ENCODE data around the gene ATG7. TPM values are rescaled to one million over a fixed set of nuclear protein-coding genes. Genes with fewer than 3 reads are reported as not detected.

Gene ATG7
- total RNA-seq, 1 donor from 2014 or later = 53.5 TPM

GRCh38 chr3:11539218-11539617 is 267.0 kb downstream of the ATG7 start:
- Histone ChIP-seq H3K79me2 (ENCODE audit: low read depth) (no peaks in the 10 kb centered on the region), H3K9ac (no peak overlapping the region), H3K36me3 (no peaks in the 10 kb centered on the region), H3K27me3 (no peaks in the 10 kb centered on the region), H4K20me1 (ENCODE audit: low read depth) (no peaks in the 10 kb centered on the region), H3K27ac (no peak overlapping the region), H3K4me1 (peaks cover 9% of the 10 kb centered on the region), H3F3A (ENCODE audit: low read depth) (no peaks in the 10 kb centered on the region), H3K4me2 (no peak overlapping the region), H3K9me3 (ENCODE audit: low read depth) (no peaks in the 10 kb centered on the region), H3K4me3 (no peak overlapping the region), H2AFZ (replicated peaks) (no peak overlapping the region)
- H3K9me3 Mint-ChIP-seq = peaks cover 6% of the 10 kb centered on the region
- no peak for DNase-seq (ENCODE audit: low spot score)
- H3K4me3 Mint-ChIP-seq = no peak overlapping the region
- H3K27me3 Mint-ChIP-seq (ENCODE audit: insufficient read depth, low read depth) = peaks cover 4% of the 10 kb centered on the region
- H3K36me3 Mint-ChIP-seq = peaks cover 10% of the 10 kb centered on the region
- no peak overlapping the region for H3K27ac Mint-ChIP-seq
- TF ChIP-seq EZH2 (IDR thresholded peaks at IDR 0.05) = no peak
- no peak for TF ChIP-seq EZH2phosphoT487 (IDR thresholded peaks at IDR 0.05)
- TF ChIP-seq, protein P1, sequence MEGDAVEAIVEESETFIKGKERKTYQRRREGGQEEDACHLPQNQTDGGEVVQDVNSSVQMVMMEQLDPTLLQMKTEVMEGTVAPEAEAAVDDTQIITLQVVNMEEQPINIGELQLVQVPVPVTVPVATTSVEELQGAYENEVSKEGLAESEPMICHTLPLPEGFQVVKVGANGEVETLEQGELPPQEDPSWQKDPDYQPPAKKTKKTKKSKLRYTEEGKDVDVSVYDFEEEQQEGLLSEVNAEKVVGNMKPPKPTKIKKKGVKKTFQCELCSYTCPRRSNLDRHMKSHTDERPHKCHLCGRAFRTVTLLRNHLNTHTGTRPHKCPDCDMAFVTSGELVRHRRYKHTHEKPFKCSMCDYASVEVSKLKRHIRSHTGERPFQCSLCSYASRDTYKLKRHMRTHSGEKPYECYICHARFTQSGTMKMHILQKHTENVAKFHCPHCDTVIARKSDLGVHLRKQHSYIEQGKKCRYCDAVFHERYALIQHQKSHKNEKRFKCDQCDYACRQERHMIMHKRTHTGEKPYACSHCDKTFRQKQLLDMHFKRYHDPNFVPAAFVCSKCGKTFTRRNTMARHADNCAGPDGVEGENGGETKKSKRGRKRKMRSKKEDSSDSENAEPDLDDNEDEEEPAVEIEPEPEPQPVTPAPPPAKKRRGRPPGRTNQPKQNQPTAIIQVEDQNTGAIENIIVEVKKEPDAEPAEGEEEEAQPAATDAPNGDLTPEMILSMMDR (IDR thresholded peaks at IDR 0.05) = no peak
- peaks cover 31% of the 10 kb centered on the region for H3K4me1 Mint-ChIP-seq

DNA sequence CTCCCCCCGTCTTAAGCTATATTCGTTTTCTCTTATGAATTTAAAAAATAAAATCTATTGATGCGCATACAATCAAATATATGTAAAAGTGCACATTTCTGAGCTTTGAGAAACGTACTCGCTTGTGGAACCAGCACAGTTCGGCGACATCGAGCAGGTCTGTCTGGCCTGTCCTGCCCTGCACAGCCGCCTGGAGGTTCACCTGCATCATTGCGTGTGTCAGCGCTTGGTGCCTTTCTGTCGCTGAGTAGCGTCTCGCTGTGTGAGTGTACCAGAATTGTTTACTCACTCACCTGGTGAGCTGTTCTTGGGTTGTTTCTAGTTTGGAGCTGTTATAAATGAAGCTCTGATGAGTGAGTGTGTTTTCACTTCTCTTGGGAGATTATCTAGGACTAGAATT is 267.5 kb downstream of the ATG7 start:
- no peak for DNase-seq (ENCODE audit: low spot score)
- peaks cover 29% of the 10 kb centered on the region for H3K4me1 Mint-ChIP-seq
- H3K27me3 Mint-ChIP-seq (ENCODE audit: insufficient read depth, low read depth) = peaks cover 4% of the 10 kb centered on the region
- H4K20me1 ChIP-seq (ENCODE audit: low read depth) = no peaks in the 10 kb centered on the region
- H3K4me3 Mint-ChIP-seq = no peak overlapping the region
- no peaks in the 10 kb centered on the region for H3F3A ChIP-seq (ENCODE audit: low read depth)
- TF ChIP-seq EZH2 (IDR thresholded peaks at IDR 0.05) = no peak
- TF ChIP-seq, protein P1 (IDR thresholded peaks at IDR 0.05) = peak; percentile 12
- H3K4me2 ChIP-seq = no peak overlapping the region
- no peak overlapping the region for H3K4me3 ChIP-seq
- no peaks in the 10 kb centered on the region for H3K36me3 ChIP-seq
- H3K27ac Mint-ChIP-seq = peak overlapping the region; percentile 58
- H3K9ac ChIP-seq = no peak overlapping the region
- no peaks in the 10 kb centered on the region for H3K9me3 ChIP-seq (ENCODE audit: low read depth)
- no peaks in the 10 kb centered on the region for H3K27me3 ChIP-seq
- peaks cover 12% of the 10 kb centered on the region for H3K4me1 ChIP-seq
- no peak overlapping the region for H2AFZ ChIP-seq (replicated peaks)
- no peaks in the 10 kb centered on the region for H3K79me2 ChIP-seq (ENCODE audit: low read depth)
- peaks cover 6% of the 10 kb centered on the region for H3K9me3 Mint-ChIP-seq
- H3K36me3 Mint-ChIP-seq = peaks cover 10% of the 10 kb centered on the region
- no peak overlapping the region for H3K27ac ChIP-seq

GRCh38 chr3:11541321-11542303 is 269.4 kb downstream of the ATG7 start:
- peaks cover 10% of the 10 kb centered on the region for H3K36me3 Mint-ChIP-seq
- Histone ChIP-seq H3K4me3 (no peak overlapping the region), H3K27ac (no peak overlapping the region), H3K9ac (no peak overlapping the region), H3K27me3 (no peaks in the 10 kb centered on the region), H2AFZ (replicated peaks) (no peak overlapping the region), H3K9me3 (ENCODE audit: low read depth) (no peaks in the 10 kb centered on the region), H3K4me2 (no peak overlapping the region), H3K79me2 (ENCODE audit: low read depth) (no peaks in the 10 kb centered on the region), H4K20me1 (ENCODE audit: low read depth) (no peaks in the 10 kb centered on the region), H3K36me3 (no peaks in the 10 kb centered on the region), H3F3A (ENCODE audit: low read depth) (no peaks in the 10 kb centered on the region), H3K4me1 (peaks cover 9% of the 10 kb centered on the region)
- TF ChIP-seq, protein P1 (IDR thresholded peaks at IDR 0.05) = no peak
- TF ChIP-seq EZH2 (IDR thresholded peaks at IDR 0.05) = no peak
- H3K27ac Mint-ChIP-seq = peak overlapping the region; percentile 55
- peaks cover 6% of the 10 kb centered on the region for H3K27me3 Mint-ChIP-seq (ENCODE audit: insufficient read depth, low read depth)
- DNase-seq (ENCODE audit: low spot score) = no peak
- H3K4me3 Mint-ChIP-seq = no peak overlapping the region
- peaks cover 26% of the 10 kb centered on the region for H3K4me1 Mint-ChIP-seq
- H3K9me3 Mint-ChIP-seq = peaks cover 6% of the 10 kb centered on the region

Data from neural progenitor cell (in vitro differentiated cells).